Activated CD4-positive, alpha-beta T cell treated with anti-CD3 and anti-CD28 coated beads, Interleukin-2, amount 10 ng/mL, durations not matched to agents 24 days and 14 days (primary cell): ENCODE results near the gene ITGAX. TPM values are rescaled to one million over a fixed set of nuclear protein-coding genes. Genes with fewer than 3 reads are reported as not detected.

ENCODE experiments used
- DNase-seq: peaks from one replicate; pipeline ENCODE4 v3.0.0; 2022
- H3K27ac Mint-ChIP-seq: one replicate; pipeline ENCODE4 v1.8.0; 2022; ENCODE audit warnings: mild to moderate bottlenecking, mixed read lengths
- H3K27me3 Mint-ChIP-seq: one replicate; pipeline ENCODE4 v1.8.0; 2022; ENCODE audit warnings: mixed read lengths
- H3K36me3 Mint-ChIP-seq: one replicate; pipeline ENCODE4 v1.8.0; 2022; ENCODE audit warnings: low read depth, mild to moderate bottlenecking, mixed read lengths
- H3K4me1 Mint-ChIP-seq: one replicate; pipeline ENCODE4 v1.8.0; 2021; ENCODE audit warnings: mixed read lengths
- H3K4me3 Mint-ChIP-seq: one replicate; pipeline ENCODE4 v1.8.0; 2022; ENCODE audit warnings: mild to moderate bottlenecking, moderate library complexity, mixed read lengths
- H3K9me3 Mint-ChIP-seq: one replicate; pipeline ENCODE4 v1.8.0; 2021; ENCODE audit warnings: mixed read lengths
- intact Hi-C: fragments of 100-400 bp; cut with micrococcal nuclease; formaldehyde crosslinking; loops from one replicate; pipeline ENCODE4 v1.15.1; 2023
- total RNA-seq: library from RNA; stranded (reverse); gene quantifications from 2 replicates; pipeline ENCODE4 v1.2.3, GENCODE V29; 2022

Gene ITGAX
- total RNA-seq, 1 donor from 2014 or later, result 45.9 TPM

GRCh38 chr16:31355431-31356100, 590 bp downstream of the ITGAX start:
- peaks cover 2% of the 10 kb centered on the region for H3K36me3 Mint-ChIP-seq
- intact Hi-C loops, result loop anchor here (2.0 to 10.0 kb wide), 3 partner anchors 65 to 519 kb away; partner anchors contain the start of gene ZNF267
- no peaks in the 10 kb centered on the region for H3K27me3 Mint-ChIP-seq
- peak overlapping the region; percentile 95 for H3K27ac Mint-ChIP-seq
- no peaks in the 10 kb centered on the region for H3K9me3 Mint-ChIP-seq
- no peak for DNase-seq
- H3K4me1 Mint-ChIP-seq, result peaks cover 56% of the 10 kb centered on the region
- peak overlapping the region; percentile 91 for H3K4me3 Mint-ChIP-seq

GRCh38 chr16:31356566-31357323, 1.8 kb downstream of the ITGAX start:
- H3K27me3 Mint-ChIP-seq, result no peaks in the 10 kb centered on the region
- peaks cover 2% of the 10 kb centered on the region for H3K36me3 Mint-ChIP-seq
- H3K9me3 Mint-ChIP-seq, result no peaks in the 10 kb centered on the region
- DNase-seq, result no peak
- H3K4me3 Mint-ChIP-seq, result peak overlapping the region; percentile 91
- intact Hi-C loops, result loop anchor here (10.0 kb wide), 2 partner anchors 92 to 518 kb away; partner anchors contain the start of gene ZNF267
- peaks cover 56% of the 10 kb centered on the region for H3K4me1 Mint-ChIP-seq
- peak overlapping the region; percentile 86 for H3K27ac Mint-ChIP-seq

GRCh38 chr16:31357324-31358109, 2.5 kb downstream of the ITGAX start:
- intact Hi-C loops, result loop anchor here (10.0 kb wide), 2 partner anchors 93 to 517 kb away; partner anchors contain the start of gene ZNF267
- Mint-ChIP-seq H3K4me3 (peak overlapping the region; percentile 20), H3K27me3 (no peaks in the 10 kb centered on the region), H3K4me1 (peaks cover 49% of the 10 kb centered on the region), H3K36me3 (peaks cover 2% of the 10 kb centered on the region), H3K27ac (peak overlapping the region; percentile 86), H3K9me3 (no peaks in the 10 kb centered on the region)
- DNase-seq, result peak; percentile 69

GRCh38 chr16:31360251-31360650, 5.3 kb downstream of the ITGAX start:
- DNase-seq, result no peak
- H3K27me3 Mint-ChIP-seq, result no peaks in the 10 kb centered on the region
- H3K4me1 Mint-ChIP-seq, result peaks cover 35% of the 10 kb centered on the region
- H3K9me3 Mint-ChIP-seq, result no peaks in the 10 kb centered on the region
- no peak overlapping the region for H3K4me3 Mint-ChIP-seq
- intact Hi-C loops, result no loop called here
- H3K36me3 Mint-ChIP-seq, result peaks cover 10% of the 10 kb centered on the region
- no peak overlapping the region for H3K27ac Mint-ChIP-seq

GRCh38 chr16:31361201-31362110, 6.5 kb downstream of the ITGAX start:
- intact Hi-C loops, result no loop called here
- Mint-ChIP-seq H3K4me1 (peaks cover 28% of the 10 kb centered on the region), H3K4me3 (no peak overlapping the region), H3K27me3 (no peaks in the 10 kb centered on the region), H3K9me3 (no peaks in the 10 kb centered on the region), H3K27ac (no peak overlapping the region), H3K36me3 (peaks cover 17% of the 10 kb centered on the region)
- DNase-seq, result no peak

- H3K27ac Mint-ChIP-seq, result no peak overlapping the region
Observed at GRCh38 chr16:31362476-31363405, 7.8 kb downstream of the ITGAX start.

GRCh38 chr16:31363721-31364120, 8.7 kb downstream of the ITGAX start:
- peaks cover 26% of the 10 kb centered on the region for H3K36me3 Mint-ChIP-seq
- H3K4me1 Mint-ChIP-seq, result peaks cover 31% of the 10 kb centered on the region
- DNase-seq, result no peak
- no peaks in the 10 kb centered on the region for H3K27me3 Mint-ChIP-seq
- H3K4me3 Mint-ChIP-seq, result no peak overlapping the region
- no peaks in the 10 kb centered on the region for H3K9me3 Mint-ChIP-seq
- H3K27ac Mint-ChIP-seq, result no peak overlapping the region
- intact Hi-C loops, result no loop called here

More at GRCh38 chr16:31362476-31363405, 7.8 kb downstream of the ITGAX start:
- peaks cover 24% of the 10 kb centered on the region for H3K36me3 Mint-ChIP-seq
- peaks cover 31% of the 10 kb centered on the region for H3K4me1 Mint-ChIP-seq
- no peak for DNase-seq
- intact Hi-C loops, result no loop called here
- H3K4me3 Mint-ChIP-seq, result no peak overlapping the region
- H3K27me3 Mint-ChIP-seq, result no peaks in the 10 kb centered on the region
- H3K9me3 Mint-ChIP-seq, result no peaks in the 10 kb centered on the region

- intact Hi-C loops, result no loop called here
- Mint-ChIP-seq H3K4me1 (peaks cover 31% of the 10 kb centered on the region), H3K36me3 (peaks cover 26% of the 10 kb centered on the region), H3K4me3 (no peak overlapping the region), H3K27ac (no peak overlapping the region), H3K9me3 (no peaks in the 10 kb centered on the region), H3K27me3 (no peaks in the 10 kb centered on the region)
- DNase-seq, result no peak
Observed at GRCh38 chr16:31364421-31364820, 9.4 kb downstream of the ITGAX start.

- no peaks in the 10 kb centered on the region for H3K9me3 Mint-ChIP-seq
- peaks cover 26% of the 10 kb centered on the region for H3K36me3 Mint-ChIP-seq
- intact Hi-C loops, result no loop called here
- DNase-seq, result no peak
- no peaks in the 10 kb centered on the region for H3K27me3 Mint-ChIP-seq
- H3K27ac Mint-ChIP-seq, result peak overlapping the region; percentile 73
- no peak overlapping the region for H3K4me3 Mint-ChIP-seq
- peaks cover 28% of the 10 kb centered on the region for H3K4me1 Mint-ChIP-seq
Observed at GRCh38 chr16:31365131-31365865, 10.3 kb downstream of the ITGAX start.

- no peak overlapping the region for H3K4me3 Mint-ChIP-seq
- H3K9me3 Mint-ChIP-seq, result no peaks in the 10 kb centered on the region
- peak overlapping the region; percentile 51 for H3K27ac Mint-ChIP-seq
- no peak for DNase-seq
- intact Hi-C loops, result no loop called here
- H3K27me3 Mint-ChIP-seq, result no peaks in the 10 kb centered on the region
- peaks cover 26% of the 10 kb centered on the region for H3K4me1 Mint-ChIP-seq
- peaks cover 40% of the 10 kb centered on the region for H3K36me3 Mint-ChIP-seq
Observed at GRCh38 chr16:31367853-31368252, 12.9 kb downstream of the ITGAX start.

GRCh38 chr16:31371008-31371407, 16.0 kb downstream of the ITGAX start:
- H3K27ac Mint-ChIP-seq, result no peak overlapping the region
- DNase-seq, result no peak
- peaks cover 19% of the 10 kb centered on the region for H3K4me1 Mint-ChIP-seq
- peaks cover 44% of the 10 kb centered on the region for H3K36me3 Mint-ChIP-seq
- H3K4me3 Mint-ChIP-seq, result no peak overlapping the region
- intact Hi-C loops, result no loop called here
- peaks cover 4% of the 10 kb centered on the region for H3K9me3 Mint-ChIP-seq
- H3K27me3 Mint-ChIP-seq, result peaks cover 1% of the 10 kb centered on the region
